Tibial nerve (tissue), 4 donors: Measurements from ENCODE around the gene THBS4.

Source experiments
- EP300 ChIP-seq, 2 donors: sonication (generic); formaldehyde crosslinking; IDR thresholded peaks; one replicate each; pipeline ENCODE4 v1.6.1; 2017; ENCODE audit warnings: antibody characterized with exemption in 2 of 2, mild to moderate bottlenecking in 1 of 2
- POLR2A ChIP-seq, 2 donors: fragments of 450-650 bp; IDR thresholded peaks; one replicate each; pipeline ENCODE4 v1.6.1; 2017; ENCODE audit warnings: antibody characterized with exemption in 2 of 2, mild to moderate bottlenecking in 2 of 2, moderate library complexity in 2 of 2
- TF ChIP-seq, protein P1 (sequence below), 5 experiments: fragments of 200-600 bp in 3 of 5; fragments of 450-650 bp in 2 of 5; sonication (generic) in 3 of 5; IDR thresholded peaks; one replicate each; pipeline ENCODE4 v1.5.1; 2016 to 2019; ENCODE audit warnings: antibody characterized with exemption in 5 of 5, mild to moderate bottlenecking in 3 of 5, moderate library complexity in 2 of 5

DNA sequence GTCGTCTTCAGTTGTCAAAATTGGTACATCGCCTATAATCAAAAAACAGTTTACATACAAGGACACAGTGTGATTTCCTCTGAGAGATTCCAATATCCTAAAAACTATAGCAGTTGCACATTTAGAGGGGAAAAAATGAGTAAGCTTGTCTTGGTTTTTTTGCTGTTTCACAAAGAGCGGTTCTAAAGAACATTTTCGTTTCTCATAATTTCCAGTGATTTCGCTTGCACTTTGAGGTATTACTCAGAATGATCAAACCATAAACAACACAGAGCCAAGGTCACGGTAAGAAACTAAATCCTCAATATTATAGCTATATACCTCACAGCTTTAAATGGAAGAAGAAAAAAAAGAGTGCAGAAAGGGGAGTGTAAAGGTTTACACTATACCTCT, 44.9 kb upstream of the THBS4 start:
- TF ChIP-seq EP300 (IDR thresholded peaks at IDR 0.05) (no peak), POLR2A (IDR thresholded peaks at IDR 0.05) (no peak)
- TF ChIP-seq, protein P1, sequence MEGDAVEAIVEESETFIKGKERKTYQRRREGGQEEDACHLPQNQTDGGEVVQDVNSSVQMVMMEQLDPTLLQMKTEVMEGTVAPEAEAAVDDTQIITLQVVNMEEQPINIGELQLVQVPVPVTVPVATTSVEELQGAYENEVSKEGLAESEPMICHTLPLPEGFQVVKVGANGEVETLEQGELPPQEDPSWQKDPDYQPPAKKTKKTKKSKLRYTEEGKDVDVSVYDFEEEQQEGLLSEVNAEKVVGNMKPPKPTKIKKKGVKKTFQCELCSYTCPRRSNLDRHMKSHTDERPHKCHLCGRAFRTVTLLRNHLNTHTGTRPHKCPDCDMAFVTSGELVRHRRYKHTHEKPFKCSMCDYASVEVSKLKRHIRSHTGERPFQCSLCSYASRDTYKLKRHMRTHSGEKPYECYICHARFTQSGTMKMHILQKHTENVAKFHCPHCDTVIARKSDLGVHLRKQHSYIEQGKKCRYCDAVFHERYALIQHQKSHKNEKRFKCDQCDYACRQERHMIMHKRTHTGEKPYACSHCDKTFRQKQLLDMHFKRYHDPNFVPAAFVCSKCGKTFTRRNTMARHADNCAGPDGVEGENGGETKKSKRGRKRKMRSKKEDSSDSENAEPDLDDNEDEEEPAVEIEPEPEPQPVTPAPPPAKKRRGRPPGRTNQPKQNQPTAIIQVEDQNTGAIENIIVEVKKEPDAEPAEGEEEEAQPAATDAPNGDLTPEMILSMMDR (IDR thresholded peaks at IDR 0.05): no peak
